Lower lobe of right lung (tissue), 2 donors: ENCODE data around the gene TFPI. TPM values are rescaled to one million over a fixed set of nuclear protein-coding genes. Genes with fewer than 3 reads are reported as not detected.

Experiments
- ATAC-seq, 2 donors: fragments of 200-7000 bp; cut with Tn5 transposase; one replicate each; pipeline ENCODE4 v1.9.1; 2020 to 2022; ENCODE audit warnings: mild to moderate bottlenecking in 2 of 2, moderate library complexity in 2 of 2
- DNase-seq: peaks from one replicate; pipeline ENCODE4 v3.0.0-alpha.2; 2020
- H3K27ac ChIP-seq: fragments of 200-600 bp; one replicate; pipeline ENCODE4 v1.8.0; 2022
- H3K27me3 ChIP-seq: fragments of 200-600 bp; one replicate; pipeline ENCODE4 v1.8.0; 2022; ENCODE audit warnings: low read depth
- H3K36me3 ChIP-seq: fragments of 200-600 bp; one replicate; pipeline ENCODE4 v1.8.0; 2022; ENCODE audit warnings: mild to moderate bottlenecking
- H3K4me1 ChIP-seq: fragments of 200-600 bp; one replicate; pipeline ENCODE4 v1.8.0; 2022
- H3K4me3 ChIP-seq: fragments of 200-600 bp; one replicate; pipeline ENCODE4 v1.8.0; 2022; ENCODE audit warnings: mild to moderate bottlenecking
- H3K9me3 ChIP-seq: fragments of 200-600 bp; one replicate; pipeline ENCODE4 v1.8.0; 2022
- CTCF ChIP-seq: fragments of 200-600 bp; IDR thresholded peaks from one replicate; pipeline ENCODE4 v1.8.0; 2022; ENCODE audit warnings: antibody characterized with exemption, mild to moderate bottlenecking
- intact Hi-C: fragments of 100-400 bp; cut with DNase I; formaldehyde crosslinking; loops from one replicate; pipeline ENCODE4 v1.11.0; 2022
- long read RNA-seq: library from polyadenylated mRNA; unstranded; transcript quantifications from one replicate; pipeline ENCODE4 v2.0.0, GENCODE V29; 2021
- total RNA-seq: library from RNA; stranded (reverse); fragmentation: NEBNext Ultra II Directional; extraction: Animal tissue kit (Norgen Biotek cat#: 25700); gene quantifications from one replicate; pipeline ENCODE4 v1.2.1, GENCODE V29; 2021
- donor health status: DM: no; HTN: yes; CAD: no; lungs with severe emphysema.

The TFPI gene
- 311 TPM for total RNA-seq
- long read RNA-seq, transcript TFPI-201 (8 exons, 3,885 nt) = major isoform, 143 of 299 reads
- long read RNA-seq, transcript TFPI-202 (7 exons, 1,088 nt) = minor isoform, 5 of 299 reads
- long read RNA-seq, partial matches to known transcripts = 19 of 299 reads
- long read RNA-seq, other reads (novel, unspliced or antisense) = 128 of 299 reads

DNA sequence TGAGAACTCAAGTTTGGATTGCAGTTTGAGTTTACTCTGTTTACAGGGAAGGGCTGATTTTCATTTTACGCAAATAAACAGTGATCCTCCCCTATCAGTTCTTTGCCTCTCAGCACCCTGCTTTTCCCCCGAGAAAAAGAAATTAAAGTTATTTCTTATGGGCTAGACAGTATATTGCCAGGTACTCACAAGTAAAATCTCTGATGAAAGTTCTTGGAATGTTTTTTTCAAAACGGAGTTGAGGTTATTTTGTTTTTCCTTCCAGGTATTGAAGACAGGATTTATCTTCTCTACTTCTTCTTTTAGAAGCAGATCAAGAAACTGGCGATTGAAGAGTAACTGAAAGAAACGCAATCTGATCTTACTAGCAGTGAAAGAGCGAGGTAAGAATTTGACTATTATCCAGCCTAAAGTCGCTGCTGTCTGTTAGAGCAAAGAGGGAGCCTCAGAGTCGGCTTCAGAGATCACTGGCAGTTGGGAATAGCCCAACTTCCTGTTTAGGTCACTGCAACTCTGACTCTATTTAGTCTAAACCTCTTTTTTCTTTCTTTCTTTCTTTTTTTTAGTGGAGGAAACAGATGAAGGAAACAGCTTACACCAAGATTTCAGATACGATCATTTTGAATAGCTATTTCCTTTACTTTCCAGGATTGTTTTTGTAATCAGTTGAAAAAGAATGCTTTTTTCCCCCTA lies at the start of gene TFPI:
Gene TFPI (minus strand): TSS at position 425 of the 693 bp plus-strand sequence. CDS start 50,667 bp downstream, outside the sequence.
- DNase-seq (no peak), ATAC-seq (peak; percentile 74 to 78)
- H3K9me3 ChIP-seq = no peaks in the 10 kb centered on the region
- H3K27ac ChIP-seq = peak within 1 kb of the TSS; percentile 81
- no peaks in the 10 kb centered on the region for H3K36me3 ChIP-seq
- H3K4me3 ChIP-seq = peak within 1 kb of the TSS; percentile 59
- peaks cover 11% of the 10 kb centered on the region for H3K4me1 ChIP-seq
- no peak for TF ChIP-seq CTCF
- intact Hi-C loops = no loop called here
- no peaks in the 10 kb centered on the region for H3K27me3 ChIP-seq

DNA sequence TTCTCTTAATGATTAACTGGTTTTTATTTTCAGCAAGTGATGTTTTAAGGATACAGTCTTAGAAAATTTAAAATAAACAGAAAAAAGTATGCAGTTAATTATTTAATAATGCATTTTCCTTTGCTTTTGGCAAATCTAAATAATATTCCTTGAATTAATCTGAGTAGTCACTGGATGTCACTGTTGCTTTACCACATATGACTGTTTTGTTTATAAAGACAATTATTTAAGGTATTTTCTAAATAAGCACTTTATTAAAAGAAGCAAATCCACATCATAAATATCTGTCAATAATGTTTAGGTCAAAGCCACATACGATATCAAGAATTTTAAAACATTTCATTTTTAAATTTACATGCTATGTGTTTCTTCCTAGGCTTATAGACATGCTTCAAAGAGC lies 40.6 kb upstream of the TFPI start:
- H3K36me3 ChIP-seq = no peaks in the 10 kb centered on the region
- intact Hi-C loops = no loop called here

GRCh38 chr2:187593697-187594096 lies 39.5 kb upstream of the TFPI start:
- H3K4me1 ChIP-seq = no peaks in the 10 kb centered on the region
- no peaks in the 10 kb centered on the region for H3K36me3 ChIP-seq
- H3K9me3 ChIP-seq = no peaks in the 10 kb centered on the region
- intact Hi-C loops = no loop called here
- ATAC-seq = no peak
- DNase-seq = no peak
- H3K4me3 ChIP-seq = no peak overlapping the region
- no peaks in the 10 kb centered on the region for H3K27me3 ChIP-seq
- TF ChIP-seq CTCF = no peak
- H3K27ac ChIP-seq = no peak overlapping the region

More for the DNA sequence above, 40.6 kb upstream of the TFPI start:
- no peak for TF ChIP-seq CTCF
- no peak overlapping the region for H3K27ac ChIP-seq
- no peak overlapping the region for H3K4me3 ChIP-seq
- ATAC-seq (no peak), DNase-seq (no peak)
- H3K9me3 ChIP-seq = no peaks in the 10 kb centered on the region
- no peaks in the 10 kb centered on the region for H3K27me3 ChIP-seq
- H3K4me1 ChIP-seq = no peaks in the 10 kb centered on the region

- no peak for TF ChIP-seq CTCF
- no peak for ATAC-seq
- Histone ChIP-seq H3K36me3 (no peaks in the 10 kb centered on the region), H3K4me1 (no peaks in the 10 kb centered on the region), H3K9me3 (no peaks in the 10 kb centered on the region), H3K27me3 (no peaks in the 10 kb centered on the region), H3K4me3 (no peak overlapping the region), H3K27ac (no peak overlapping the region)
- DNase-seq = no peak
- intact Hi-C loops = no loop called here
Observed at GRCh38 chr2:187593098-187593497, 38.9 kb upstream of the TFPI start.

GRCh38 chr2:187590175-187590574 lies 35.9 kb upstream of the TFPI start:
- no peak overlapping the region for H3K4me3 ChIP-seq
- intact Hi-C loops = no loop called here
- H3K27me3 ChIP-seq = no peaks in the 10 kb centered on the region
- no peak overlapping the region for H3K27ac ChIP-seq
- H3K4me1 ChIP-seq = no peaks in the 10 kb centered on the region
- no peaks in the 10 kb centered on the region for H3K9me3 ChIP-seq
- DNase-seq (no peak), ATAC-seq (no peak)
- H3K36me3 ChIP-seq = no peaks in the 10 kb centered on the region
- no peak for TF ChIP-seq CTCF
